H9 (cell line): ENCODE data around the gene ZFP69B. TPM values are rescaled to one million over a fixed set of nuclear protein-coding genes. Genes with fewer than 3 reads are reported as not detected.

Experiments
- DNase-seq: peaks from one replicate; pipeline ENCODE4 v3.0.0-alpha.2; 2017
- H2AFZ ChIP-seq: one replicate; pipeline ENCODE4 v1.6.1; 2013; ENCODE audit warnings: mild to moderate bottlenecking, low read length, control low read depth, moderate library complexity
- H2AK5ac ChIP-seq: 2 replicates; pipeline ENCODE4 v1.6.1; 2013; ENCODE audit warnings: low read length, control low read depth, mixed read lengths; ENCODE audit not compliant: insufficient read length
- H2BK120ac ChIP-seq: one replicate; pipeline ENCODE4 v1.6.1; 2013; ENCODE audit warnings: low read depth, mild to moderate bottlenecking, low read length, control low read depth, inconsistent platforms; ENCODE audit not compliant: poor library complexity, severe bottlenecking
- H2BK12ac ChIP-seq: 2 replicates; pipeline ENCODE4 v1.6.1; 2013; ENCODE audit warnings: low read length, control low read depth, mixed read lengths, low read depth; ENCODE audit not compliant: insufficient read length
- H2BK15ac ChIP-seq: 2 replicates; pipeline ENCODE4 v1.6.1; 2013; ENCODE audit warnings: low read depth, low read length, control low read depth
- H2BK20ac ChIP-seq: one replicate; pipeline ENCODE4 v1.6.1; 2013; ENCODE audit warnings: low read depth, mild to moderate bottlenecking, low read length, control low read depth, inconsistent platforms; ENCODE audit not compliant: poor library complexity, severe bottlenecking
- H2BK5ac ChIP-seq: 2 replicates; pipeline ENCODE4 v1.6.1; 2013; ENCODE audit warnings: low read length, control low read depth, mixed read lengths; ENCODE audit not compliant: insufficient read length
- H3K14ac ChIP-seq: 2 replicates; pipeline ENCODE4 v1.6.1; 2013; ENCODE audit warnings: low read length, control low read depth; ENCODE audit not compliant: insufficient read depth
- H3K18ac ChIP-seq: 2 replicates; pipeline ENCODE4 v1.6.1; 2013; ENCODE audit warnings: low read depth, mild to moderate bottlenecking, mixed read lengths, low read length, control low read depth; ENCODE audit not compliant: insufficient read length
- H3K23ac ChIP-seq: 2 replicates; pipeline ENCODE4 v1.6.1; 2013; ENCODE audit warnings: low read length, control low read depth, mixed read lengths, low read depth; ENCODE audit not compliant: insufficient read length
- H3K23me2 ChIP-seq: 2 replicates; pipeline ENCODE4 v1.6.1; 2013; ENCODE audit warnings: low read depth, mild to moderate bottlenecking, mixed read lengths, low read length, control low read depth; ENCODE audit not compliant: insufficient read length, poor library complexity, severe bottlenecking
- H3K27ac ChIP-seq: 2 replicates; pipeline ENCODE4 v1.5.1; 2013; ENCODE audit warnings: low read length, control low read depth, mixed read lengths, low read depth; ENCODE audit not compliant: insufficient read length
- H3K27me3 ChIP-seq: 2 replicates; pipeline ENCODE4 v1.6.1; 2013; ENCODE audit warnings: low read length, control low read depth, inconsistent platforms; ENCODE audit not compliant: insufficient read depth
- H3K4ac ChIP-seq: 2 replicates; pipeline ENCODE4 v1.6.1; 2013; ENCODE audit warnings: low read depth, mild to moderate bottlenecking, control low read depth, inconsistent platforms, low read length, moderate library complexity
- H3K4me1 ChIP-seq: 2 replicates; pipeline ENCODE4 v1.6.1; 2013; ENCODE audit warnings: low read length, control low read depth, inconsistent platforms; ENCODE audit not compliant: insufficient read depth
- H3K4me2 ChIP-seq: 2 replicates; pipeline ENCODE4 v1.6.1; 2013; ENCODE audit warnings: low read length, control low read depth, mixed read lengths; ENCODE audit not compliant: insufficient read length, insufficient read depth
- H3K56ac ChIP-seq: 2 replicates; pipeline ENCODE4 v1.6.1; 2013; ENCODE audit warnings: low read depth, mild to moderate bottlenecking, mixed read lengths, low read length, control low read depth; ENCODE audit not compliant: insufficient read length
- H3K79me1 ChIP-seq: 2 replicates; pipeline ENCODE4 v1.6.1; 2013; ENCODE audit warnings: low read depth, mild to moderate bottlenecking, moderate library complexity, low read length, control low read depth, inconsistent platforms; ENCODE audit not compliant: insufficient read depth, poor library complexity, severe bottlenecking
- H3K79me2 ChIP-seq: 2 replicates; pipeline ENCODE4 v1.6.1; 2013; ENCODE audit warnings: low read length, control low read depth, inconsistent platforms; ENCODE audit not compliant: insufficient read depth
- H3K9ac ChIP-seq: 2 replicates; pipeline ENCODE4 v1.6.1; 2013; ENCODE audit warnings: low read length, control low read depth, mixed read lengths; ENCODE audit not compliant: insufficient read length; ENCODE audit errors: extremely low read depth
- H3K9me3 ChIP-seq: one replicate; pipeline ENCODE4 v1.6.1; 2013; ENCODE audit warnings: low read depth, low read length, inconsistent platforms; ENCODE audit not compliant: control insufficient read depth
- H3T11ph ChIP-seq: one replicate; pipeline ENCODE4 v1.6.1; 2013; ENCODE audit warnings: mild to moderate bottlenecking, low read length, control low read depth, inconsistent platforms
- H4K20me1 ChIP-seq: one replicate; pipeline ENCODE4 v1.6.1; 2013; ENCODE audit not compliant: control insufficient read depth, insufficient read length, insufficient read depth
- H4K5ac ChIP-seq: 2 replicates; pipeline ENCODE4 v1.6.1; 2013; ENCODE audit warnings: low read depth, mild to moderate bottlenecking, mixed read lengths, low read length, control low read depth; ENCODE audit not compliant: insufficient read length
- H4K8ac ChIP-seq: replicated peaks from 2 replicates; pipeline ENCODE4 v1.6.1; 2013; ENCODE audit warnings: low read length, control low read depth, mixed read lengths, low read depth; ENCODE audit not compliant: insufficient read length
- H4K91ac ChIP-seq: 2 replicates; pipeline ENCODE4 v1.6.1; 2013; ENCODE audit warnings: low read depth, mild to moderate bottlenecking, moderate library complexity, mixed read lengths, low read length, control low read depth; ENCODE audit not compliant: insufficient read length
- H3K27ac Mint-ChIP-seq, 3 experiments: 2 replicates in 2 of 3; 3 replicates in 1 of 3; pipeline ENCODE4 v1.8.0; 2020 to 2021; ENCODE audit warnings: mixed read lengths in 3 of 3, mild to moderate bottlenecking in 1 of 3, moderate library complexity in 1 of 3
- H3K27me3 Mint-ChIP-seq: 2 replicates; pipeline ENCODE4 v1.8.0; 2021; ENCODE audit warnings: low read depth, mild to moderate bottlenecking, moderate library complexity, mixed read lengths
- H3K36me3 Mint-ChIP-seq, 3 experiments: 2 replicates in 2 of 3; 3 replicates in 1 of 3; pipeline ENCODE4 v1.8.0; 2020 to 2021; ENCODE audit warnings: low read depth in 3 of 3, mixed read lengths in 3 of 3; ENCODE audit not compliant: insufficient read depth in 1 of 3
- H3K4me1 Mint-ChIP-seq, 2 experiments: 2 replicates each; pipeline ENCODE4 v1.8.0; 2020; ENCODE audit warnings: mixed read lengths in 2 of 2
- H3K4me3 Mint-ChIP-seq, 2 experiments: 2 replicates in 1 of 2; 3 replicates in 1 of 2; pipeline ENCODE4 v1.8.0; 2020 to 2021; ENCODE audit warnings: mild to moderate bottlenecking in 2 of 2, mixed read lengths in 2 of 2, moderate library complexity in 1 of 2
- H3K9me3 Mint-ChIP-seq, 2 experiments: 2 replicates in 1 of 2; 3 replicates in 1 of 2; pipeline ENCODE4 v1.8.0; 2020; ENCODE audit warnings: mild to moderate bottlenecking in 2 of 2, mixed read lengths in 2 of 2, moderate library complexity in 1 of 2
- CTCF ChIP-seq: fragments of 200-600 bp; sonication (generic); conservative IDR thresholded peaks from 3 replicates; pipeline ENCODE4 v1.8.0; 2021; ENCODE audit warnings: antibody characterized with exemption, mild to moderate bottlenecking
- WGBS: extraction: QIAGEN DNeasy Blood & Tissue Kit; methylation state at CpG from one replicate; pipeline ENCODE4 v1.1.7; 2013; ENCODE audit warnings: missing lambda C conversion rate, low lambda C conversion rate, mixed read lengths; ENCODE audit not compliant: insufficient read length; ENCODE audit errors: extremely low coverage; 5-methylcytosine and 5-hydroxymethylcytosine counted together
- total RNA-seq: library from RNA; stranded (reverse); gene quantifications from 2 replicates; pipeline ENCODE4 v1.2.1, GENCODE V29; 2021

ZFP69B gene
- total RNA-seq, 1 experiment from 2014 or later, result 16.2 TPM

DNA sequence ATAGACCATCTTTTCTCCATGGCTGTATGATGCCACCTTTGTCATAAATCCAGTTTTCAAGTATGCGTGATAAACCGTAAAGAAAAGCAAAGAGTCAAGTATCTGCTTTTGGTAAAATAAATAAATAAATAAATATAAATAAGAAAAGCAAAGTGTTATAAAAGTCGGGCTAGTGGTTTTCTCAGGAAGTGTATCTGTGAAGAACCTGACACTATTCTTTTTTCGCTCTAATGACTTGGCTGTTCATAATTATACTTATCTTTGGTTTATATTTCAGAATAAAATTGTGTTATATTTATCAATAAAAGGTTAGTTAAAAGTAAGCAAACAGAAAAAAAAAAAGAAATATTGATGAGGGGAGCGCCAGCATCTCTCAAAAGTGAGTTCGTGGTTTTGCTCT, 57.7 kb downstream of the ZFP69B start:
- no peak overlapping the region for H4K5ac ChIP-seq

More for the DNA sequence above, 57.7 kb downstream of the ZFP69B start:
- no peak for TF ChIP-seq CTCF
- no peak overlapping the region for H2AK5ac ChIP-seq
- peaks cover 11% of the 10 kb centered on the region for H3K23me2 ChIP-seq
- no peak overlapping the region for H3K4ac ChIP-seq
- H3K23ac ChIP-seq, result no peak overlapping the region
- H3K27me3 ChIP-seq, result 0 out of 2 replicates have a peak, but pooled peaks cover 3% of the 10 kb centered on the region
- no CpG with 5 or more reads among the region's 6 CpGs for WGBS
- no peaks in the 10 kb centered on the region for H3K9me3 ChIP-seq
- Mint-ChIP-seq H3K9me3 (peaks cover 26 to 28% of the 10 kb centered on the region in 2 experiments), H3K4me1 (peaks cover 7 to 9% of the 10 kb centered on the region in 2 experiments), H3K36me3 (peaks cover 18 to 48% (median 24%) of the 10 kb centered on the region in 3 experiments), H3K27me3 (peaks cover 10% of the 10 kb centered on the region), H3K27ac (no peak overlapping the region; a peak in 1 of 7 replicates), H3K4me3 (peak overlapping the region; percentile 85 to 86)
- H3T11ph ChIP-seq, result no peak overlapping the region
- H2BK12ac ChIP-seq, result no peak overlapping the region
- no peak overlapping the region for H4K8ac ChIP-seq
- H3K27ac ChIP-seq, result no peak overlapping the region
- H4K20me1 ChIP-seq, result no peaks in the 10 kb centered on the region
- no peak overlapping the region for H2BK120ac ChIP-seq
- no peak overlapping the region for H3K14ac ChIP-seq
- no peak overlapping the region for H3K56ac ChIP-seq
- no peak overlapping the region for H2BK15ac ChIP-seq
- no peak overlapping the region for H3K18ac ChIP-seq
- no peaks in the 10 kb centered on the region; the same call in 1 of the 2 replicates for H3K4me1 ChIP-seq
- no peak overlapping the region for H3K9ac ChIP-seq
- H4K91ac ChIP-seq, result no peak overlapping the region
- H2BK5ac ChIP-seq, result no peak overlapping the region
- H3K4me2 ChIP-seq, result peak overlapping the region; percentile 92
- DNase-seq, result no peak
- H3K79me1 ChIP-seq, result no peaks in the 10 kb centered on the region
- no peaks in the 10 kb centered on the region; the same call in 1 of the 2 replicates for H3K79me2 ChIP-seq
- no peak overlapping the region for H2BK20ac ChIP-seq
- no peak overlapping the region for H2AFZ ChIP-seq
